ENCODE results near the gene NEDD9.
A peak's percentile ranks its signal among the peaks of the same experiment; 100 is the strongest.

Gene NEDD9

GRCh38 chr6:11245381-11246256 is 13.2 kb upstream of the NEDD9 start:
- Histone ChIP-seq H3K9me3 (ENCODE audit: control insufficient read depth in 2 of 2, low read length in 2 of 2) (no peaks in the 10 kb centered on the region), H3K36me3 (ENCODE audit: control insufficient read depth in 2 of 2, insufficient read depth in 2 of 2, low read length in 2 of 2) (no peaks in the 10 kb centered on the region), H3K27me3 (ENCODE audit: control insufficient read depth in 2 of 2, insufficient read depth in 2 of 2, low read length in 2 of 2) (no peaks in the 10 kb centered on the region), H3K4me3 (ENCODE audit: low read length in 2 of 2) (no peak overlapping the region), H3K27ac (ENCODE audit: low read depth in 2 of 2, low read length in 2 of 2) (no peak overlapping the region), H3K9ac (ENCODE audit: low read depth in 1 of 2, low read length in 2 of 2) (no peak overlapping the region), H3K4me1 (ENCODE audit: control insufficient read depth in 2 of 2, insufficient read depth in 2 of 2, low read length in 2 of 2) (no peaks in the 10 kb centered on the region)

- Histone ChIP-seq H3K27ac (ENCODE audit: low read depth in 2 of 2, low read length in 2 of 2) (no peak overlapping the region), H3K4me3 (ENCODE audit: low read length in 2 of 2) (no peak overlapping the region), H3K36me3 (ENCODE audit: control insufficient read depth in 2 of 2, insufficient read depth in 2 of 2, low read length in 2 of 2) (no peaks in the 10 kb centered on the region), H3K9ac (ENCODE audit: low read depth in 1 of 2, low read length in 2 of 2) (no peak overlapping the region), H3K27me3 (ENCODE audit: control insufficient read depth in 2 of 2, insufficient read depth in 2 of 2, low read length in 2 of 2) (no peaks in the 10 kb centered on the region), H3K4me1 (ENCODE audit: control insufficient read depth in 2 of 2, insufficient read depth in 2 of 2, low read length in 2 of 2) (no peaks in the 10 kb centered on the region), H3K9me3 (ENCODE audit: control insufficient read depth in 2 of 2, low read length in 2 of 2) (no peaks in the 10 kb centered on the region)
These were observed 12.1 kb upstream of the NEDD9 start for GRCh38 chr6:11244387-11245126.

GRCh38 chr6:11243861-11244260 is 11.4 kb upstream of the NEDD9 start:
- no peaks in the 10 kb centered on the region for H3K27me3 ChIP-seq (ENCODE audit: control insufficient read depth in 2 of 2, insufficient read depth in 2 of 2, low read length in 2 of 2)
- H3K4me1 ChIP-seq (ENCODE audit: control insufficient read depth in 2 of 2, insufficient read depth in 2 of 2, low read length in 2 of 2) = no peaks in the 10 kb centered on the region
- no peaks in the 10 kb centered on the region for H3K9me3 ChIP-seq (ENCODE audit: control insufficient read depth in 2 of 2, low read length in 2 of 2)
- H3K9ac ChIP-seq (ENCODE audit: low read depth in 1 of 2, low read length in 2 of 2) = no peak overlapping the region
- no peaks in the 10 kb centered on the region for H3K36me3 ChIP-seq (ENCODE audit: control insufficient read depth in 2 of 2, insufficient read depth in 2 of 2, low read length in 2 of 2)
- no peak overlapping the region for H3K4me3 ChIP-seq (ENCODE audit: low read length in 2 of 2)
- H3K27ac ChIP-seq (ENCODE audit: low read depth in 2 of 2, low read length in 2 of 2) = no peak overlapping the region

- Histone ChIP-seq H3K4me1 (ENCODE audit: control insufficient read depth in 2 of 2, insufficient read depth in 2 of 2, low read length in 2 of 2) (no peaks in the 10 kb centered on the region), H3K4me3 (ENCODE audit: low read length in 2 of 2) (no peak overlapping the region), H3K9ac (ENCODE audit: low read depth in 1 of 2, low read length in 2 of 2) (no peak overlapping the region), H3K9me3 (ENCODE audit: control insufficient read depth in 2 of 2, low read length in 2 of 2) (no peaks in the 10 kb centered on the region), H3K27ac (ENCODE audit: low read depth in 2 of 2, low read length in 2 of 2) (no peak overlapping the region), H3K36me3 (ENCODE audit: control insufficient read depth in 2 of 2, insufficient read depth in 2 of 2, low read length in 2 of 2) (no peaks in the 10 kb centered on the region), H3K27me3 (ENCODE audit: control insufficient read depth in 2 of 2, insufficient read depth in 2 of 2, low read length in 2 of 2) (no peaks in the 10 kb centered on the region)
These were observed 10.2 kb upstream of the NEDD9 start for GRCh38 chr6:11242711-11243110.

GRCh38 chr6:11241793-11242201 is 9.3 kb upstream of the NEDD9 start:
- H3K27ac ChIP-seq (ENCODE audit: low read depth in 2 of 2, low read length in 2 of 2) = no peak overlapping the region
- H3K4me3 ChIP-seq (ENCODE audit: low read length in 2 of 2) = no peak overlapping the region
- H3K36me3 ChIP-seq (ENCODE audit: control insufficient read depth in 2 of 2, insufficient read depth in 2 of 2, low read length in 2 of 2) = no peaks in the 10 kb centered on the region
- no peak overlapping the region for H3K9ac ChIP-seq (ENCODE audit: low read depth in 1 of 2, low read length in 2 of 2)
- H3K9me3 ChIP-seq (ENCODE audit: control insufficient read depth in 2 of 2, low read length in 2 of 2) = no peaks in the 10 kb centered on the region
- H3K4me1 ChIP-seq (ENCODE audit: control insufficient read depth in 2 of 2, insufficient read depth in 2 of 2, low read length in 2 of 2) = no peaks in the 10 kb centered on the region
- H3K27me3 ChIP-seq (ENCODE audit: control insufficient read depth in 2 of 2, insufficient read depth in 2 of 2, low read length in 2 of 2) = no peaks in the 10 kb centered on the region

- Histone ChIP-seq H3K4me1 (ENCODE audit: control insufficient read depth in 2 of 2, insufficient read depth in 2 of 2, low read length in 2 of 2) (peaks cover 0 to 4% of the 10 kb centered on the region in 2 donors), H3K4me3 (ENCODE audit: low read length in 2 of 2) (no peak overlapping the region), H3K9ac (ENCODE audit: low read depth in 1 of 2, low read length in 2 of 2) (no peak overlapping the region), H3K27ac (ENCODE audit: low read depth in 2 of 2, low read length in 2 of 2) (no peak overlapping the region), H3K36me3 (ENCODE audit: control insufficient read depth in 2 of 2, insufficient read depth in 2 of 2, low read length in 2 of 2) (no peaks in the 10 kb centered on the region), H3K9me3 (ENCODE audit: control insufficient read depth in 2 of 2, low read length in 2 of 2) (no peaks in the 10 kb centered on the region), H3K27me3 (ENCODE audit: control insufficient read depth in 2 of 2, insufficient read depth in 2 of 2, low read length in 2 of 2) (no peaks in the 10 kb centered on the region)
These were observed 8.8 kb upstream of the NEDD9 start for GRCh38 chr6:11241154-11241792.

- Histone ChIP-seq H3K36me3 (ENCODE audit: control insufficient read depth in 2 of 2, insufficient read depth in 2 of 2, low read length in 2 of 2) (no peaks in the 10 kb centered on the region), H3K27me3 (ENCODE audit: control insufficient read depth in 2 of 2, insufficient read depth in 2 of 2, low read length in 2 of 2) (no peaks in the 10 kb centered on the region), H3K27ac (ENCODE audit: low read depth in 2 of 2, low read length in 2 of 2) (no peak overlapping the region), H3K4me1 (ENCODE audit: control insufficient read depth in 2 of 2, insufficient read depth in 2 of 2, low read length in 2 of 2) (peaks cover 11 to 16% of the 10 kb centered on the region in 2 donors), H3K9me3 (ENCODE audit: control insufficient read depth in 2 of 2, low read length in 2 of 2) (no peaks in the 10 kb centered on the region), H3K9ac (ENCODE audit: low read depth in 1 of 2, low read length in 2 of 2) (no peak overlapping the region), H3K4me3 (ENCODE audit: low read length in 2 of 2) (no peak overlapping the region)
These were observed 5.5 kb upstream of the NEDD9 start for GRCh38 chr6:11237956-11238355.

GRCh38 chr6:11237428-11237827 is 5.0 kb upstream of the NEDD9 start:
- no peaks in the 10 kb centered on the region for H3K36me3 ChIP-seq (ENCODE audit: control insufficient read depth in 2 of 2, insufficient read depth in 2 of 2, low read length in 2 of 2)
- H3K4me3 ChIP-seq (ENCODE audit: low read length in 2 of 2) = no peak overlapping the region
- peaks cover 11 to 16% of the 10 kb centered on the region in 2 donors for H3K4me1 ChIP-seq (ENCODE audit: control insufficient read depth in 2 of 2, insufficient read depth in 2 of 2, low read length in 2 of 2)
- no peaks in the 10 kb centered on the region for H3K27me3 ChIP-seq (ENCODE audit: control insufficient read depth in 2 of 2, insufficient read depth in 2 of 2, low read length in 2 of 2)
- no peak overlapping the region for H3K9ac ChIP-seq (ENCODE audit: low read depth in 1 of 2, low read length in 2 of 2)
- no peak overlapping the region for H3K27ac ChIP-seq (ENCODE audit: low read depth in 2 of 2, low read length in 2 of 2)
- no peaks in the 10 kb centered on the region for H3K9me3 ChIP-seq (ENCODE audit: control insufficient read depth in 2 of 2, low read length in 2 of 2)

GRCh38 chr6:11236915-11237314 is 4.4 kb upstream of the NEDD9 start:
- Histone ChIP-seq H3K36me3 (ENCODE audit: control insufficient read depth in 2 of 2, insufficient read depth in 2 of 2, low read length in 2 of 2) (no peaks in the 10 kb centered on the region), H3K9me3 (ENCODE audit: control insufficient read depth in 2 of 2, low read length in 2 of 2) (no peaks in the 10 kb centered on the region), H3K27ac (ENCODE audit: low read depth in 2 of 2, low read length in 2 of 2) (peak overlapping the region in 1 of 2 donors; percentile 35), H3K4me1 (ENCODE audit: control insufficient read depth in 2 of 2, insufficient read depth in 2 of 2, low read length in 2 of 2) (peaks cover 11 to 16% of the 10 kb centered on the region in 2 donors), H3K27me3 (ENCODE audit: control insufficient read depth in 2 of 2, insufficient read depth in 2 of 2, low read length in 2 of 2) (no peaks in the 10 kb centered on the region), H3K4me3 (ENCODE audit: low read length in 2 of 2) (no peak overlapping the region), H3K9ac (ENCODE audit: low read depth in 1 of 2, low read length in 2 of 2) (no peak overlapping the region)
